Liver (tissue), 9 donors: Measurements from ENCODE around the gene PRKAR1B. TPM values are rescaled to one million over a fixed set of nuclear protein-coding genes. Genes with fewer than 3 reads are reported as not detected.

Experiments
- DNase-seq: peaks from one replicate; pipeline ENCODE4 v3.0.0-alpha.2; 2017; ENCODE audit warnings: low spot score
- H3K27ac ChIP-seq, 2 donors: one replicate each; pipeline ENCODE4 v1.7.0; 2013; ENCODE audit warnings: inconsistent platforms in 2 of 2, low read length in 2 of 2, control low read depth in 1 of 2, low read depth in 1 of 2, mild to moderate bottlenecking in 1 of 2
- H3K27me3 ChIP-seq, 4 donors: one replicate each; pipeline versions ENCODE4 v1.6.1 to v1.7.0; 2013; ENCODE audit warnings: low read length in 3 of 4, inconsistent platforms in 1 of 4, mild to moderate bottlenecking in 1 of 4, moderate library complexity in 1 of 4; ENCODE audit not compliant: control insufficient read depth in 4 of 4, insufficient read depth in 4 of 4
- H3K36me3 ChIP-seq, 4 donors: one replicate each; pipeline versions ENCODE4 v1.6.1 to v1.7.0; 2013; ENCODE audit warnings: low read length in 3 of 4, mild to moderate bottlenecking in 3 of 4, low read depth in 1 of 4, moderate library complexity in 1 of 4; ENCODE audit not compliant: control insufficient read depth in 4 of 4, insufficient read depth in 3 of 4
- H3K4me1 ChIP-seq, 4 donors: one replicate each; pipeline versions ENCODE4 v1.6.1 to v1.7.0; 2013; ENCODE audit warnings: low read length in 3 of 4, mild to moderate bottlenecking in 3 of 4, moderate library complexity in 1 of 4; ENCODE audit not compliant: control insufficient read depth in 4 of 4, insufficient read depth in 4 of 4
- H3K4me3 ChIP-seq, 3 donors: one replicate each; pipeline versions ENCODE4 v1.6.1 to v1.7.0; 2013; ENCODE audit warnings: low read length in 3 of 3, control low read depth in 1 of 3, low read depth in 1 of 3, mild to moderate bottlenecking in 1 of 3
- H3K9ac ChIP-seq, 2 donors: one replicate each; pipeline ENCODE4 v1.7.0; 2013; ENCODE audit warnings: low read length in 2 of 2, mild to moderate bottlenecking in 2 of 2, moderate library complexity in 2 of 2, control low read depth in 1 of 2, low read depth in 1 of 2
- H3K9me3 ChIP-seq, 4 donors: one replicate each; pipeline versions ENCODE4 v1.6.1 to v1.7.0; 2013; ENCODE audit warnings: low read length in 3 of 4; ENCODE audit not compliant: control insufficient read depth in 4 of 4
- ATF3 ChIP-seq: IDR thresholded peaks from 2 replicates; pipeline ENCODE4 v1.6.1; 2016; ENCODE audit warnings: antibody characterized with exemption
- EGR1 ChIP-seq, 2 donors: IDR thresholded peaks; 2 replicates each; pipeline ENCODE4 v1.6.1; 2016 to 2018; ENCODE audit warnings: antibody characterized with exemption in 2 of 2, low read depth in 2 of 2
- GABPA ChIP-seq, 2 donors: IDR thresholded peaks in 1 of 2; conservative IDR thresholded peaks in 1 of 2; 2 replicates each; pipeline ENCODE4 v1.6.1; 2016; ENCODE audit warnings: antibody characterized with exemption in 2 of 2, mild to moderate bottlenecking in 1 of 2, moderate library complexity in 1 of 2
- HNF4A ChIP-seq, 2 donors: conservative IDR thresholded peaks; 2 replicates each; pipeline ENCODE4 v1.6.1; 2016; ENCODE audit warnings: antibody characterized with exemption in 2 of 2, mild to moderate bottlenecking in 2 of 2
- JUND ChIP-seq, 2 donors: IDR thresholded peaks; 2 replicates each; pipeline ENCODE4 v1.6.1; 2016; ENCODE audit warnings: antibody characterized with exemption in 2 of 2
- RXRA ChIP-seq, 2 donors: IDR thresholded peaks; 2 replicates each; pipeline ENCODE4 v1.6.1; 2017 to 2018; ENCODE audit warnings: antibody characterized with exemption in 2 of 2, mild to moderate bottlenecking in 1 of 2
- YY1 ChIP-seq: IDR thresholded peaks from 2 replicates; pipeline ENCODE4 v1.6.1; 2016; ENCODE audit warnings: antibody characterized with exemption, mild to moderate bottlenecking
- ZBTB33 ChIP-seq: IDR thresholded peaks from 2 replicates; pipeline ENCODE4 v1.6.1; 2016; ENCODE audit warnings: antibody characterized with exemption
- WGBS: extraction: QIAGEN DNeasy Blood & Tissue Kit; methylation state at CpG from one replicate; pipeline ENCODE4 v1.1.7; 2013; 5-methylcytosine and 5-hydroxymethylcytosine counted together
- polyA plus RNA-seq, 2 donors: library from polyadenylated mRNA; stranded (reverse) in 1 of 2; unstranded in 1 of 2; fragments of 200-250 nt in 1 of 2; fragments of >200 nt in 1 of 2; fragmentation: Nextera tagmentation in 1 of 2; extraction: Ambion mirVana in 1 of 2; gene quantifications; one replicate each; pipeline versions ENCODE4 v1.2.1 to v1.2.3, GENCODE V29; 2013 to 2015
- total RNA-seq, 2 donors: library from RNA; depleted of rRNA; stranded (reverse); fragments of >200 nt; gene quantifications; one replicate each; pipeline ENCODE4 v1.2.3, GENCODE V29; 2014
- donor health status: healthy.
- donor health status: healthy.
- donor health status: healthy.
- donor health status: healthy.
- donor health status: healthy.

The PRKAR1B gene
- total and polyA plus RNA-seq, 4 donors, result 11.1 to 14.4 (median 12.4) TPM

- H3K9me3 ChIP-seq, result peaks cover 0 to 7% (median 2%) of the 10 kb centered on the region in 4 donors
- H3K4me3 ChIP-seq, result no peak overlapping the region
- no peak overlapping the region for H3K9ac ChIP-seq
- TF ChIP-seq HNF4A (conservative IDR thresholded peaks at IDR 0.05), result peak in 1 of 2 donors; percentile 37
- no peak for TF ChIP-seq EGR1 (IDR thresholded peaks at IDR 0.05; ENCODE audit: low read depth in 2 of 2)
- peak; percentile 9 to 57 for TF ChIP-seq RXRA (IDR thresholded peaks at IDR 0.05)
- no peak for TF ChIP-seq GABPA (IDR thresholded peaks at IDR 0.05 in 1 of 2, conservative IDR thresholded peaks at IDR 0.05 in 1 of 2)
- peaks cover 0 to 6% (median 2%) of the 10 kb centered on the region in 4 donors for H3K36me3 ChIP-seq
- WGBS, result 64% methylated on average over 23 of the region's 23 CpGs
- H3K27me3 ChIP-seq, result no peaks in the 10 kb centered on the region
- peak overlapping the region in 1 of 2 donors; percentile 7 for H3K27ac ChIP-seq
- peaks cover 7 to 20% (median 13%) of the 10 kb centered on the region in 4 donors for H3K4me1 ChIP-seq
- DNase-seq, result no peak
Observed at GRCh38 chr7:730501-731439, 3.7 kb upstream of the PRKAR1B start.

- WGBS, result 96% methylated on average over 29 of the region's 29 CpGs
- no peak overlapping the region for H3K9ac ChIP-seq
- H3K4me1 ChIP-seq, result peaks cover 9 to 21% (median 14%) of the 10 kb centered on the region in 4 donors
- TF ChIP-seq YY1 (no peak), EGR1 (IDR thresholded peaks at IDR 0.05; ENCODE audit: low read depth in 2 of 2) (no peak), JUND (IDR thresholded peaks at IDR 0.05) (no peak), ZBTB33 (no peak), ATF3 (no peak)
- DNase-seq, result no peak
- H3K27ac ChIP-seq, result no peak overlapping the region
- peaks cover 0 to 6% (median 2%) of the 10 kb centered on the region in 4 donors for H3K36me3 ChIP-seq
- H3K27me3 ChIP-seq, result no peaks in the 10 kb centered on the region
- H3K9me3 ChIP-seq, result peaks cover 0 to 2% (median under 1%) of the 10 kb centered on the region in 4 donors
- H3K4me3 ChIP-seq, result no peak overlapping the region
Observed at GRCh38 chr7:729140-730000, 2.3 kb upstream of the PRKAR1B start.

- H3K9ac ChIP-seq, result no peak overlapping the region
- 98% methylated on average over 9 of the region's 9 CpGs for WGBS
- H3K36me3 ChIP-seq, result peaks cover 0 to 6% (median 2%) of the 10 kb centered on the region in 4 donors
- H3K27ac ChIP-seq, result no peak overlapping the region
- H3K4me1 ChIP-seq, result peaks cover 9 to 21% (median 14%) of the 10 kb centered on the region in 4 donors
- no peak for DNase-seq
- H3K9me3 ChIP-seq, result no peaks in the 10 kb centered on the region
- H3K4me3 ChIP-seq, result no peak overlapping the region
- TF ChIP-seq ATF3 (no peak), ZBTB33 (no peak), JUND (IDR thresholded peaks at IDR 0.05) (no peak)
- H3K27me3 ChIP-seq, result no peaks in the 10 kb centered on the region
Observed at GRCh38 chr7:728602-729001, 1.5 kb upstream of the PRKAR1B start.
